ENCODE results near the gene YBX1.
"Not testable (repeated sequence)": the region's sequence is repeated elsewhere in the genome, so short reads cannot be mapped to it uniquely, and the experiment has no call there.

YBX1 gene

DNA sequence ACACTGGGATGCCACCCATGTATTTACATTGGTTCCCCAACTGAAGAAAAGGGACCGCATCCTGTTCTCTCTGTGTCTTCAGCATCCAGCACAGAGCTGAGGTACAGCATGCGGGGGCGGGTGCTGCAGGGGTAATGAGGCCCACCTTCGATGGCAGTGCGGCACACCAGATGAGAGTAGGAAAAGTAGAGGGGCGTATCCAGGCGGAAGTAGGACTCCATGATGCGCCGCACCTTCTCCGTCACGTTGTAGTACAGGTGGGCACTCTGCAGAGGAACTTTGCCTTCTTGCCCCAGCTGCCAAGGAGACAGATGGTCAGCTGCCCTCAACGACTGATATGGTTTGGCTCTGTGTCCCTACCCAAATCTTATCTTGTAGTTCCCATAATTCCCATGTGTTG lies 67.8 kb downstream of the YBX1 start:
- no peak for DNase-seq (ENCODE audit: low read depth)

DNA sequence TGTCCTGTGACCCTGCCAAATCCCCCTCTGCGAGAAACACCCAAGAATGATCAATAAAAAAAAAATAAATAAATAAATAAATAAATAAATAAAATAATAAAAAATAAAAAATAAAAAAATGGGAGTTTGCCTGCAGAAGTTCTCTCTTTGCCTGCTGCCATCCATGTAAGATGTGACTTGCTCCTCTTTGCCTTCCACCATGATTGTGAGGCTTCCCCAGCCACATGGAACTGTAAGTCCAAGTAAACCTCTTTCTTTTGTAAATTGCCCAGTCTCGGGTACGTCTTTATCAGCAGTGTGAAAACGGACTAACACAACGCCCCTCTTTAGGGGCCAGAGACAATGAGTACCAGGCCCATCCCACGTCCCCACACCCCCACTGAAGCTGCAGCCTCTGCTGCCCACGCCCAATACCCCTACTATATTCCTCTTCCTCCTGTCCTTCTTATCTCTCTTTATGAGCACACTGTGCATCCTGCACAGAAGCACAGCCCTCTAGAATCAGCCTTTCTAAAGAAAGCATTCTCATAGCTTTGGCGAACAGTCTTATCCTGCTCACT lies 69.4 kb downstream of the YBX1 start:
- DNase-seq (ENCODE audit: low read depth), result not testable (repeated sequence)

DNA sequence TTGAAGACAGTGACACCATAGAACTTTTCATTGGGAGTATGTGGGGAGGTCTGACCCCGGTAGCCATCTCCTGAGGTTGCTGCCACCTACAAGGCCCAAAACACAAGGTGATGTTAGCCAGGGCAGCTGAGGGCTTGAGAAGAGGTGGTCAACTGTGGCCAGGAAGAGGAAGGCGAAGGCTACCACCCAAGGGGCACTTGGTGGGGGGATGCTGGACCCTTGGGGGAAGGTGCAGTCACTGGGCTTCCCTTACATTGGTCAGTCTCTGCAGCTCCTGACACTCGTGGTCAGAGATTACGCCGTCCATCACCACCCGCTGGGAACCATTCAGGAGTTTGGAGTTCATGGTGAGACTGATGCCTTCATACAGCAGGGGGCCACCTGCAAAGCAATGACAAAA lies 70.1 kb downstream of the YBX1 start:
- DNase-seq (ENCODE audit: low read depth), result no peak

DNA sequence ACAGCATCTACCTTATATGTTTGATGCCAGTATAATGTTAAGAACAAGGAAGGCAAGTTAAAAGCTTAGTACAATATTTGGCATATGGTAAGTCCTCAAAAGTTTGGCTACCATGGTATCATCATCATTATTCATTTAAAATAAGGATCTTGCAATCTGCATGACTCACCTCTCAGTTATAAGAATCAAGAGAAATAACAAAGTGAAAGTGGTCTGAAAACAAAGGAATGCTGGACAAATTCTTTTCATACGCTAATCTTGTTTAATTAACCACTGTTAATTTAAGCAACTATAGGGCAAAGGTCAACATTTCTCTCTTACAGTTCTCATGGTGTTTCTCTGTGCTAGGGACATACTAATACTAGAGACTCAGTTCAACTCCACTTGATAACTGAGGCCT lies 70.9 kb downstream of the YBX1 start:
- DNase-seq (ENCODE audit: low read depth), result no peak

Data from activated gamma-delta T cell treated with anti-CD3 and anti-CD28 coated beads, Interleukin-2, amount 50 U/mL, for 16 hours (primary cell).